Trophoblast cell (in vitro differentiated cells and primary cell): Measurements from ENCODE around the gene TJP3.

Source experiments
- DNase-seq, 2 donors: peaks; one replicate each; pipeline ENCODE4 v3.0.0-alpha.2; 2016
- H2AFZ ChIP-seq: 2 replicates; pipeline ENCODE4 v1.6.1; 2013; ENCODE audit warnings: low read length, moderate library complexity, mild to moderate bottlenecking; ENCODE audit not compliant: insufficient read depth, poor library complexity
- H2AK5ac ChIP-seq: 2 replicates; pipeline ENCODE4 v1.6.1; 2013; ENCODE audit warnings: mild to moderate bottlenecking, low read length
- H2BK120ac ChIP-seq: 2 replicates; pipeline ENCODE4 v1.6.1; 2013; ENCODE audit warnings: low read length, mild to moderate bottlenecking, moderate library complexity; ENCODE audit not compliant: insufficient read depth, poor library complexity
- H2BK12ac ChIP-seq: 2 replicates; pipeline ENCODE4 v1.6.1; 2013; ENCODE audit warnings: mild to moderate bottlenecking, low read length, moderate library complexity
- H2BK5ac ChIP-seq: 2 replicates; pipeline ENCODE4 v1.6.1; 2013; ENCODE audit warnings: low read length, low read depth, moderate library complexity, mild to moderate bottlenecking; ENCODE audit not compliant: poor library complexity
- H3K14ac ChIP-seq: 2 replicates; pipeline ENCODE4 v1.6.1; 2013; ENCODE audit warnings: mild to moderate bottlenecking, low read length
- H3K18ac ChIP-seq: 2 replicates; pipeline ENCODE4 v1.6.1; 2013; ENCODE audit warnings: mild to moderate bottlenecking, low read length
- H3K23ac ChIP-seq: 2 replicates; pipeline ENCODE4 v1.6.1; 2013; ENCODE audit warnings: low read length
- H3K27ac ChIP-seq: 2 replicates; pipeline ENCODE4 v1.5.1; 2013; ENCODE audit warnings: low read depth, mild to moderate bottlenecking, inconsistent platforms, low read length, moderate library complexity
- H3K27me3 ChIP-seq: 2 replicates; pipeline ENCODE4 v1.6.1; 2013; ENCODE audit warnings: inconsistent platforms, mild to moderate bottlenecking, low read length, moderate library complexity; ENCODE audit not compliant: insufficient read depth
- H3K36me3 ChIP-seq, 2 experiments: 1 replicate in 1 of 2; 2 replicates in 1 of 2; pipeline ENCODE4 v1.6.1; 2013; ENCODE audit warnings: low read length in 2 of 2, mild to moderate bottlenecking in 2 of 2, moderate library complexity in 1 of 2; ENCODE audit not compliant: insufficient read depth in 2 of 2, control insufficient read depth in 1 of 2
- H3K4ac ChIP-seq: 2 replicates; pipeline ENCODE4 v1.6.1; 2013; ENCODE audit warnings: low read depth, mild to moderate bottlenecking, low read length, moderate library complexity
- H3K4me1 ChIP-seq, 2 experiments: 1 replicate in 1 of 2; 2 replicates in 1 of 2; pipeline ENCODE4 v1.6.1; 2013; ENCODE audit warnings: low read length in 2 of 2, mild to moderate bottlenecking in 2 of 2, moderate library complexity in 1 of 2; ENCODE audit not compliant: insufficient read depth in 2 of 2, control insufficient read depth in 1 of 2
- H3K4me2 ChIP-seq: 2 replicates; pipeline ENCODE4 v1.6.1; 2013; ENCODE audit warnings: inconsistent platforms, mild to moderate bottlenecking, low read length, moderate library complexity
- H3K4me3 ChIP-seq: 2 replicates; pipeline ENCODE4 v1.5.1; 2013; ENCODE audit warnings: mild to moderate bottlenecking, low read depth, low read length, inconsistent platforms
- H3K79me1 ChIP-seq: one replicate; pipeline ENCODE4 v1.6.1; 2013; ENCODE audit warnings: low read length
- H3K79me2 ChIP-seq: 2 replicates; pipeline ENCODE4 v1.6.1; 2013; ENCODE audit warnings: low read length, mild to moderate bottlenecking; ENCODE audit not compliant: control insufficient read depth, insufficient read depth, poor library complexity
- H3K9ac ChIP-seq: 2 replicates; pipeline ENCODE4 v1.6.1; 2013; ENCODE audit warnings: mild to moderate bottlenecking, low read length
- H3K9me3 ChIP-seq: 2 replicates; pipeline ENCODE4 v1.6.1; 2013; ENCODE audit warnings: low read depth, mild to moderate bottlenecking, control low read depth, inconsistent platforms, low read length; ENCODE audit not compliant: insufficient read depth
- H4K12ac ChIP-seq: 2 replicates; pipeline ENCODE4 v1.6.1; 2013; ENCODE audit warnings: low read depth, mild to moderate bottlenecking, low read length, moderate library complexity
- H4K8ac ChIP-seq: 2 replicates; pipeline ENCODE4 v1.6.1; 2013; ENCODE audit warnings: low read depth, mild to moderate bottlenecking, low read length, moderate library complexity
- H4K91ac ChIP-seq: one replicate; pipeline ENCODE4 v1.6.1; 2013; ENCODE audit warnings: low read depth, mild to moderate bottlenecking, low read length, moderate library complexity
- WGBS: extraction: QIAGEN DNeasy Blood & Tissue Kit; methylation state at CpG from one replicate; pipeline ENCODE4 v1.1.7; 2013; ENCODE audit warnings: missing lambda C conversion rate; ENCODE audit not compliant: insufficient read length, insufficient coverage; ENCODE audit errors: extremely low coverage; 5-methylcytosine and 5-hydroxymethylcytosine counted together

The TJP3 gene

GRCh38 chr19:3719868-3720267, 11.7 kb downstream of the TJP3 start:
- H2AK5ac ChIP-seq, result no peak overlapping the region
- no peak overlapping the region for H3K18ac ChIP-seq
- H3K4me2 ChIP-seq, result no peak overlapping the region
- H3K27ac ChIP-seq, result no peak overlapping the region
- no peak overlapping the region for H4K12ac ChIP-seq
- no peaks in the 10 kb centered on the region for H3K36me3 ChIP-seq
- peaks cover 8 to 20% of the 10 kb centered on the region in 2 experiments for H3K4me1 ChIP-seq
- no peak overlapping the region for H2AFZ ChIP-seq
- no peak overlapping the region for H2BK5ac ChIP-seq
- H3K23ac ChIP-seq, result no peak overlapping the region
- no peak overlapping the region for H3K14ac ChIP-seq
- no peak overlapping the region for H2BK12ac ChIP-seq
- DNase-seq, result no peak
- no peaks in the 10 kb centered on the region for H3K79me2 ChIP-seq
- no peak overlapping the region for H3K4ac ChIP-seq
- no peak overlapping the region for H4K91ac ChIP-seq
- no peak overlapping the region for H3K4me3 ChIP-seq
- H3K79me1 ChIP-seq, result peaks cover 4% of the 10 kb centered on the region
- no peak overlapping the region for H4K8ac ChIP-seq
- WGBS, result no CpG with 5 or more reads among the region's 4 CpGs
- H3K27me3 ChIP-seq, result no peaks in the 10 kb centered on the region
- no peak overlapping the region for H2BK120ac ChIP-seq
- no peak overlapping the region for H3K9ac ChIP-seq
- H3K9me3 ChIP-seq, result no peaks in the 10 kb centered on the region

- Histone ChIP-seq H3K79me1 (peaks cover 4% of the 10 kb centered on the region), H4K91ac (no peak overlapping the region), H3K23ac (no peak overlapping the region), H3K4me2 (no peak overlapping the region), H3K4me1 (peaks cover 8 to 20% of the 10 kb centered on the region in 2 experiments), H3K79me2 (no peaks in the 10 kb centered on the region), H3K36me3 (no peaks in the 10 kb centered on the region), H2BK5ac (no peak overlapping the region), H2AK5ac (no peak overlapping the region), H3K9me3 (no peaks in the 10 kb centered on the region), H2AFZ (no peak overlapping the region), H2BK120ac (no peak overlapping the region), H3K4me3 (no peak overlapping the region), H2BK12ac (no peak overlapping the region), H3K27me3 (no peaks in the 10 kb centered on the region), H3K4ac (no peak overlapping the region), H3K27ac (no peak overlapping the region), H4K8ac (no peak overlapping the region), H4K12ac (no peak overlapping the region), H3K18ac (no peak overlapping the region), H3K14ac (no peak overlapping the region), H3K9ac (no peak overlapping the region)
- peak in 1 of 2 donors; percentile 24 for DNase-seq
- no CpG with 5 or more reads among the region's 9 CpGs for WGBS
These were observed 12.2 kb downstream of the TJP3 start for GRCh38 chr19:3720349-3720917.

- Histone ChIP-seq H2AFZ (peak overlapping the region; percentile 33), H4K91ac (peak overlapping the region; percentile 31), H3K36me3 (no peaks in the 10 kb centered on the region), H3K27ac (no peak overlapping the region), H3K9me3 (no peaks in the 10 kb centered on the region), H2BK120ac (peak overlapping the region; percentile 68), H4K8ac (no peak overlapping the region), H3K27me3 (no peaks in the 10 kb centered on the region), H3K79me2 (no peaks in the 10 kb centered on the region), H3K4ac (no peak overlapping the region), H3K18ac (no peak overlapping the region), H3K14ac (no peak overlapping the region), H3K4me3 (peak overlapping the region; percentile 60), H3K4me2 (peak overlapping the region; percentile 85), H3K79me1 (peaks cover 4% of the 10 kb centered on the region), H3K4me1 (peaks cover 8 to 20% of the 10 kb centered on the region in 2 experiments), H3K23ac (no peak overlapping the region), H2BK5ac (no peak overlapping the region), H2BK12ac (peak overlapping the region; percentile 51), H4K12ac (peak overlapping the region; percentile 22), H3K9ac (no peak overlapping the region), H2AK5ac (no peak overlapping the region)
- no CpG with 5 or more reads among the region's 46 CpGs for WGBS
- peak; percentile 95 to 98 for DNase-seq
These were observed 13.1 kb downstream of the TJP3 start for GRCh38 chr19:3721131-3721886.

- Histone ChIP-seq H3K4me2 (peak overlapping the region; percentile 85), H2AK5ac (no peak overlapping the region), H3K79me2 (no peaks in the 10 kb centered on the region), H2AFZ (peak overlapping the region; percentile 33), H3K9me3 (no peaks in the 10 kb centered on the region), H3K23ac (no peak overlapping the region), H3K9ac (peak overlapping the region; percentile 45), H3K27me3 (no peaks in the 10 kb centered on the region), H2BK5ac (no peak overlapping the region), H3K18ac (no peak overlapping the region), H2BK12ac (peak overlapping the region; percentile 5), H3K4me1 (peaks cover 8 to 20% of the 10 kb centered on the region in 2 experiments), H3K36me3 (no peaks in the 10 kb centered on the region), H4K8ac (peak overlapping the region; percentile 3), H3K14ac (peak overlapping the region; percentile 3), H2BK120ac (no peak overlapping the region), H3K4ac (no peak overlapping the region), H4K91ac (no peak overlapping the region), H3K27ac (peak overlapping the region; percentile 43), H3K4me3 (peak overlapping the region; percentile 60), H4K12ac (no peak overlapping the region), H3K79me1 (peaks cover 4% of the 10 kb centered on the region)
- no CpG with 5 or more reads among the region's 26 CpGs for WGBS
- peak in 1 of 2 donors; percentile 9 for DNase-seq
These were observed 13.8 kb downstream of the TJP3 start for GRCh38 chr19:3721887-3722442.
